Fibroblast of the aortic adventitia (primary cell): ENCODE data around the gene ACTR5. TPM values are rescaled to one million over a fixed set of nuclear protein-coding genes. Genes with fewer than 3 reads are reported as not detected.

Experiments
- DNase-seq: peaks from one replicate; pipeline ENCODE4 v3.0.0-alpha.2; 2010; ENCODE audit warnings: low read depth
- H3K4me3 ChIP-seq: 2 replicates; pipeline ENCODE4 v1.5.1; 2011; ENCODE audit warnings: low read depth, mild to moderate bottlenecking, control low read depth, low read length, moderate library complexity
- total RNA-seq: library from RNA; depleted of rRNA; stranded (reverse); fragments of >200 nt; gene quantifications from 2 replicates; pipeline ENCODE4 v1.2.3, GENCODE V29; 2012; ENCODE audit warnings: low replicate concordance
- TF ChIP-seq, protein P1 (sequence below): IDR thresholded peaks from 2 replicates; pipeline ENCODE4 v1.5.1; 2011; ENCODE audit warnings: mild to moderate bottlenecking, low read length, control low read depth, inconsistent platforms; ENCODE audit not compliant: insufficient read depth

Gene ACTR5
- total RNA-seq, 1 donor: 4.6 TPM

GRCh38 chr20:38771621-38772020 lies 23.4 kb downstream of the ACTR5 start:
- no peak for DNase-seq
- no peak overlapping the region for H3K4me3 ChIP-seq

DNA sequence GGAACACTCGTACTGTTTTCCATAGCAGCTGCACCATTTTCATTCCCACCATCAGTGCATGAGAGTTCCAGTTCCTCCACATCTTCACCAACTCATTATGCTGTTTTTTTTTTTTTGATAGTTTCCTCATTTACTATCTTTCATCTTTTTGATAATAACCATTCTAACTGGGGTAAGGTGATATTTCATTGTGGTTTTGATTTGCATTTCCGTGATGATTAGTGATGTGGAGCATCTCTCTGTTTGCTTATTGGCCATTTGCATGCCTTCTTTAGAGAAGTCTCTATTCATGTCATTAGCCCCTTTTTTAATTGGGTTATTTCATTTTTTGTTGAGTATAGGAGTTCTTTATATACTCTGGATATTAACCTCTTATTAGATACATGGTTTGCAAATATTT lies 25.9 kb downstream of the ACTR5 start:
- DNase-seq: no peak
- TF ChIP-seq, protein P1, sequence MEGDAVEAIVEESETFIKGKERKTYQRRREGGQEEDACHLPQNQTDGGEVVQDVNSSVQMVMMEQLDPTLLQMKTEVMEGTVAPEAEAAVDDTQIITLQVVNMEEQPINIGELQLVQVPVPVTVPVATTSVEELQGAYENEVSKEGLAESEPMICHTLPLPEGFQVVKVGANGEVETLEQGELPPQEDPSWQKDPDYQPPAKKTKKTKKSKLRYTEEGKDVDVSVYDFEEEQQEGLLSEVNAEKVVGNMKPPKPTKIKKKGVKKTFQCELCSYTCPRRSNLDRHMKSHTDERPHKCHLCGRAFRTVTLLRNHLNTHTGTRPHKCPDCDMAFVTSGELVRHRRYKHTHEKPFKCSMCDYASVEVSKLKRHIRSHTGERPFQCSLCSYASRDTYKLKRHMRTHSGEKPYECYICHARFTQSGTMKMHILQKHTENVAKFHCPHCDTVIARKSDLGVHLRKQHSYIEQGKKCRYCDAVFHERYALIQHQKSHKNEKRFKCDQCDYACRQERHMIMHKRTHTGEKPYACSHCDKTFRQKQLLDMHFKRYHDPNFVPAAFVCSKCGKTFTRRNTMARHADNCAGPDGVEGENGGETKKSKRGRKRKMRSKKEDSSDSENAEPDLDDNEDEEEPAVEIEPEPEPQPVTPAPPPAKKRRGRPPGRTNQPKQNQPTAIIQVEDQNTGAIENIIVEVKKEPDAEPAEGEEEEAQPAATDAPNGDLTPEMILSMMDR: no peak
- H3K4me3 ChIP-seq: no peak overlapping the region

More at GRCh38 chr20:38771621-38772020, 23.4 kb downstream of the ACTR5 start:
- TF ChIP-seq, protein P1: no peak

- TF ChIP-seq, protein P1: no peak
- no peak for DNase-seq
- H3K4me3 ChIP-seq: no peak overlapping the region
These were observed 28.1 kb downstream of the ACTR5 start for GRCh38 chr20:38776363-38776762.

DNA sequence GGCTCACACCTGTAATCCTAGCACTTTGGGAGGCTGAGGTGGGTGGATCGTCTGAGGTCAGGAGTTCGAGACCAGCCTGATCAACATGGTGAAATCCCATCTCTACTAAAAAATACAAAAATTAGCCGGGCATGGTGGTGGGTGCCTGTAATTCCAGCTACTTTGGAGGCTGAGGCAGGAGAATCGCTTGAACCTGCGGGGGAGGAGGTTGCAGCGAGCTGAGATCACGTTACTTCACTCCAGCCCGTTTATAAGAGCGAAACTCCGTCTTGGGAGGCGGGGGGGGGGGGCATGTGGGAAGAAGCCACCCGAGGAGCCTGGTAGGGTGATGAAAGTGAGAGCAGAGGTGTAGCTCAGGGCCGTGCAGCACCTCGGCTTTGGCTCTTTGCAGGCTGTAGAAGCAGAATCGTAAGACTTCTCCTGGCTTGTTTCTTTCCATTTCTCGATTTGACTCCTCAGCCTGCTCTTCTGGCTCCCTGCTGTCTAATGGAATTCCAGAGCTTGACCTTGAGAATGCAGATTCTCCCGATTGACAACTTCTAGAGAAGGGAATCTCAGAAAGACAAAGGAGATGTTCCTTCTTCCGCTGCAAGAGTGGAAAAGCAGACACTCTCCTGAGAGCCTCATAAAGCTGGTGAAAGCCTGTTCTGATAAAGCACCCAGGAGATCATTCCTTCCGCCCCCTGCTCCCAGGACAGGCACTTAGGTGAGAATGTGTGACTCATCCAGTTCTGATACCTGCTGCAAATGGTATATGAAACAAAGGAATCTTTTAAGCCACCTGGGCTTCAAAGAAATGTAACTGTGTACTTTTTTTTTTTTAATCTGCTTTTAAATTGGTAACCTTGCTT lies 31.2 kb downstream of the ACTR5 start:
- TF ChIP-seq, protein P1: no peak
- H3K4me3 ChIP-seq: no peak overlapping the region
- DNase-seq: no peak

DNA sequence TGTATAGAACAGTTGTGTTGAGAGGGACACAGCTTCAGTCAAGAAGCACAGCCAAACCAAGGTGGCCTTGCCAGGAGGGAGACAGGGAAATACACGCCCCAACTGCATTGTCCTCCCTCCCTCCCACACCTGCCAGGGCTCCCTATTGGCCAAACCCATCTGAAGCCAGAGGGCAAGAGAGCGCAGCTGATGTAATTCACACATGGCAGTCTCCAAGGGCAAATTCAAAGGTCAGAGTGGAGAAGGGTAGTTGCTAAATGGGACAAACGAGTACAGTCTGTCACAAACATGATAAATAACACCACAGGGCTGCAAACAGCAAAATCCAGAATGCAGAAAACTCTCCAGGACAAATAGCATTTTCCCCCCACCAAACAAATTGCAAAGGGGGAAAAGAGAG lies 34.0 kb downstream of the ACTR5 start:
- TF ChIP-seq, protein P1: no peak
- no peak for DNase-seq
- no peak overlapping the region for H3K4me3 ChIP-seq

- no peak for DNase-seq
- TF ChIP-seq, protein P1: no peak
These were observed 39.6 kb downstream of the ACTR5 start for GRCh38 chr20:38787870-38788269.

More at GRCh38 chr20:38787870-38788269, 39.6 kb downstream of the ACTR5 start:
- no peak overlapping the region for H3K4me3 ChIP-seq
